Tibial nerve (tissue), 4 donors: ENCODE measurements around the gene IGFL2. TPM values are rescaled to one million over a fixed set of nuclear protein-coding genes. Genes with fewer than 3 reads are reported as not detected.

Experiments
- DNase-seq, 2 donors: peaks; one replicate each; pipeline ENCODE4 v3.0.0-alpha.2; 2019; ENCODE audit warnings: low spot score in 2 of 2
- H3K27ac ChIP-seq, 4 donors: fragments of 200-600 bp; sonication (generic) in 3 of 4; one replicate each; pipeline ENCODE4 v1.5.1; 2017 to 2019; ENCODE audit warnings: mild to moderate bottlenecking in 1 of 4
- H3K27me3 ChIP-seq, 2 donors: fragments of 200-600 bp; sonication (generic) in 1 of 2; one replicate each; pipeline versions ENCODE4 v1.5.1 to v1.6.0; 2017 to 2019
- H3K36me3 ChIP-seq, 3 donors: fragments of 200-600 bp; sonication (generic); one replicate each; pipeline ENCODE4 v1.5.1; 2018 to 2019
- H3K4me1 ChIP-seq, 4 donors: fragments of 200-600 bp; sonication (generic) in 3 of 4; one replicate each; pipeline ENCODE4 v1.5.1; 2017 to 2019
- H3K4me3 ChIP-seq, 4 donors: fragments of 200-600 bp; sonication (generic) in 3 of 4; one replicate each; pipeline ENCODE4 v1.5.1; 2017 to 2019; ENCODE audit warnings: mild to moderate bottlenecking in 1 of 4, moderate library complexity in 1 of 4
- H3K9me3 ChIP-seq, 4 donors: fragments of 200-600 bp; sonication (generic) in 3 of 4; one replicate each; pipeline ENCODE4 v1.5.1; 2017 to 2019
- CTCF ChIP-seq, 5 experiments: fragments of 200-600 bp in 3 of 5; fragments of 450-650 bp in 2 of 5; sonication (generic) in 3 of 5; IDR thresholded peaks; one replicate each; pipeline ENCODE4 v1.5.1; 2016 to 2019; ENCODE audit warnings: antibody characterized with exemption in 5 of 5, mild to moderate bottlenecking in 3 of 5, moderate library complexity in 2 of 5
- EP300 ChIP-seq, 2 donors: sonication (generic); formaldehyde crosslinking; IDR thresholded peaks; one replicate each; pipeline ENCODE4 v1.6.1; 2017; ENCODE audit warnings: antibody characterized with exemption in 2 of 2, mild to moderate bottlenecking in 1 of 2
- POLR2A ChIP-seq, 2 donors: fragments of 450-650 bp; IDR thresholded peaks; one replicate each; pipeline ENCODE4 v1.6.1; 2017; ENCODE audit warnings: antibody characterized with exemption in 2 of 2, mild to moderate bottlenecking in 2 of 2, moderate library complexity in 2 of 2
- WGBS, 2 donors: methylation state at CpG; one replicate each; pipeline ENCODE4 v1.1.5; 2018; 5-methylcytosine and 5-hydroxymethylcytosine counted together
- total RNA-seq, 4 donors: library from RNA; depleted of rRNA; stranded (reverse); fragments of >200 nt; gene quantifications; one replicate each; pipeline ENCODE4 v1.1.0, GENCODE V29; 2016

The IGFL2 gene
- total RNA-seq, 4 donors from 2014 or later, result 1.0 TPM; not detected in 3

- 87 to 92% methylated on average over 5 of the region's 5 CpGs for WGBS, 2 donors
- Histone ChIP-seq H3K9me3 (no peaks in the 10 kb centered on the region), H3K27ac (no peak within 1 kb of the TSS), H3K4me3 (no peak within 1 kb of the TSS), H3K27me3 (no peaks in the 10 kb centered on the region), H3K4me1 (no peaks in the 10 kb centered on the region), H3K36me3 (no peaks in the 10 kb centered on the region)
- DNase-seq, result no peak
- TF ChIP-seq POLR2A (IDR thresholded peaks at IDR 0.05) (no peak), CTCF (IDR thresholded peaks at IDR 0.05) (no peak), EP300 (IDR thresholded peaks at IDR 0.05) (no peak)
Observed at GRCh38 chr19:46124638-46125115, 23.4 kb upstream of the IGFL2 start, which contains the start of gene IGFL3. TSS of gene IGFL3 (minus strand) at chr19:46124688. CDS start at chr19:46124649, 39 bp downstream.

GRCh38 chr19:46125447-46125846 lies 22.6 kb upstream of the IGFL2 start:
- Histone ChIP-seq H3K27ac (no peak overlapping the region), H3K27me3 (no peaks in the 10 kb centered on the region), H3K9me3 (no peaks in the 10 kb centered on the region), H3K4me1 (no peaks in the 10 kb centered on the region), H3K36me3 (no peaks in the 10 kb centered on the region), H3K4me3 (no peak overlapping the region)
- DNase-seq, result no peak
- TF ChIP-seq EP300 (IDR thresholded peaks at IDR 0.05), result no peak
- no peak for TF ChIP-seq CTCF (IDR thresholded peaks at IDR 0.05)
- no peak for TF ChIP-seq POLR2A (IDR thresholded peaks at IDR 0.05)
- WGBS, 2 donors, result 71 to 76% methylated on average over 4 of the region's 4 CpGs

- TF ChIP-seq EP300 (IDR thresholded peaks at IDR 0.05), result no peak
- no peak for TF ChIP-seq POLR2A (IDR thresholded peaks at IDR 0.05)
- TF ChIP-seq CTCF (IDR thresholded peaks at IDR 0.05), result no peak
- H3K36me3 ChIP-seq, result no peaks in the 10 kb centered on the region
- H3K9me3 ChIP-seq, result no peaks in the 10 kb centered on the region
- no peak overlapping the region for H3K4me3 ChIP-seq
- no peaks in the 10 kb centered on the region for H3K4me1 ChIP-seq
- H3K27me3 ChIP-seq, result no peaks in the 10 kb centered on the region
- DNase-seq, result no peak
- WGBS, 2 donors, result 92 to 96% methylated on average over 2 of the region's 2 CpGs
- H3K27ac ChIP-seq, result no peak overlapping the region
Observed at GRCh38 chr19:46126086-46126580, 21.9 kb upstream of the IGFL2 start.

- 76 to 79% methylated on average over 10 of the region's 10 CpGs for WGBS, 2 donors
- H3K27me3 ChIP-seq, result no peaks in the 10 kb centered on the region
- DNase-seq, result no peak
- H3K4me3 ChIP-seq, result no peak overlapping the region
- TF ChIP-seq EP300 (IDR thresholded peaks at IDR 0.05) (no peak), CTCF (IDR thresholded peaks at IDR 0.05) (no peak), POLR2A (IDR thresholded peaks at IDR 0.05) (no peak)
- no peaks in the 10 kb centered on the region for H3K9me3 ChIP-seq
- peaks cover 0 to 29% (median 12%) of the 10 kb centered on the region in 4 donors for H3K4me1 ChIP-seq
- peak overlapping the region in 2 of 4 donors; percentile 84 to 94 for H3K27ac ChIP-seq
- H3K36me3 ChIP-seq, result no peaks in the 10 kb centered on the region
Observed at GRCh38 chr19:46131485-46132143, 16.4 kb upstream of the IGFL2 start.

GRCh38 chr19:46132508-46133100 lies 15.4 kb upstream of the IGFL2 start:
- 59 to 67% methylated on average over 4 of the region's 4 CpGs for WGBS, 2 donors
- H3K36me3 ChIP-seq, result no peaks in the 10 kb centered on the region
- H3K4me1 ChIP-seq, result peaks cover 0 to 29% (median 12%) of the 10 kb centered on the region in 4 donors
- TF ChIP-seq CTCF (IDR thresholded peaks at IDR 0.05), result no peak
- no peak for TF ChIP-seq EP300 (IDR thresholded peaks at IDR 0.05)
- no peak for TF ChIP-seq POLR2A (IDR thresholded peaks at IDR 0.05)
- H3K4me3 ChIP-seq, result peak overlapping the region in 1 of 4 donors; percentile 2
- H3K27me3 ChIP-seq, result no peaks in the 10 kb centered on the region
- no peaks in the 10 kb centered on the region for H3K9me3 ChIP-seq
- no peak for DNase-seq
- peak overlapping the region; percentile 39 to 94 (median 67) for H3K27ac ChIP-seq
